ENCODE data around the gene SLC38A6. TPM values are rescaled to one million over a fixed set of nuclear protein-coding genes. Genes with fewer than 3 reads are reported as not detected.

Gene SLC38A6
- total and polyA plus RNA-seq, 2 of the 13 experiments (the other 11 are each of a cell fraction or from before 2014, with no cell fraction given) = 6.9 to 22.1 TPM

DNA sequence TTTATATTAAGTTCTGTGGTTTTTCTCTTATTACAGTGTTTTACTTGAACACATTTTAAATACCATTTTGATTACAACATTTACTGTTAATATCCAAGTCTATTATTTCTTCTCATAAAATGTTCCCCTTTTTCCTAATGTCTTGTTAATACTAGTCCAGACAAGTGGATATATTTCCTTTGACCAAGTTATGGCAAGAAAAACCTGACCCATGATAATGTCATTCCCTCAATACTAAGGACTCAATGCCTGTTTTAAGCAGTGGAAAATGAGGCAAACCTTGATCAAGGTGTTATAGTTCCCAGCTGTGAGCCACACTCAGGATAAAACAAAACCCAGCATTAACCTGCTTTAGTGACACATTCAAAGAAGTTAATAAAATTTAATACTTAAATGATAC, 12.4 kb upstream of the SLC38A6 start:
- ChIA-PET POLR2A (no interaction called here), CTCF (ENCODE audit: low intra/inter-chr PET ratio, low total read pairs) (no interaction called here)
- peaks cover 16% of the 10 kb centered on the region for H3K4me1 ChIP-seq (ENCODE audit: insufficient read depth, low read length)
- ATAC-seq (no peak), DNase-seq (ENCODE audit: low spot score) (no peak), FAIRE-seq (no peak)
- in situ Hi-C loops (cut with HindIII; ENCODE audit: extremely low pct_ligation_motif_present, low pct_unique_long_range_greater_than_20kb) (no loop called here), intact Hi-C loops (cut with micrococcal nuclease; ENCODE audit: unreplicated experiment) (no loop called here)
- no peaks in the 10 kb centered on the region for H3K79me2 ChIP-seq (ENCODE audit: insufficient read depth, low read length)
- no peak overlapping the region for H3K4me2 ChIP-seq (ENCODE audit: low read depth, low read length)
- H4K20me1 ChIP-seq (ENCODE audit: insufficient read depth, low read length) = no peaks in the 10 kb centered on the region
- H3K36me3 ChIP-seq (replicated peaks in 1 of 2; ENCODE audit: control insufficient read depth in 1 of 2, insufficient read depth in 2 of 2, low read length in 2 of 2) = no peaks in the 10 kb centered on the region
- no peak overlapping the region for H3K4me3 ChIP-seq (replicated peaks in 1 of 3; ENCODE audit: insufficient read depth in 1 of 3, low read depth in 2 of 3, low read length in 3 of 3)
- no peaks in the 10 kb centered on the region for H3K9me3 ChIP-seq (ENCODE audit: low read length)
- H3K27me3 ChIP-seq (ENCODE audit: control insufficient read depth in 1 of 2, insufficient read depth in 2 of 2, low read length in 2 of 2) = no peaks in the 10 kb centered on the region
- no peak for TF ChIP-seq NR2F6 (IDR thresholded peaks at IDR 0.05)
- no peak for TF ChIP-seq NR2F6 (CRISPR knock-in tag; IDR thresholded peaks at IDR 0.05)
- TF ChIP-seq KDM2A (CRISPR knock-in tag; IDR thresholded peaks at IDR 0.05; ENCODE audit: borderline replicate concordance, low read depth) = no peak
- no peak for TF ChIP-seq ETS1 (CRISPR knock-in tag; IDR thresholded peaks at IDR 0.05)
- TF ChIP-seq ISL2 (CRISPR knock-in tag; IDR thresholded peaks at IDR 0.05) = no peak
- TF ChIP-seq, protein P1, sequence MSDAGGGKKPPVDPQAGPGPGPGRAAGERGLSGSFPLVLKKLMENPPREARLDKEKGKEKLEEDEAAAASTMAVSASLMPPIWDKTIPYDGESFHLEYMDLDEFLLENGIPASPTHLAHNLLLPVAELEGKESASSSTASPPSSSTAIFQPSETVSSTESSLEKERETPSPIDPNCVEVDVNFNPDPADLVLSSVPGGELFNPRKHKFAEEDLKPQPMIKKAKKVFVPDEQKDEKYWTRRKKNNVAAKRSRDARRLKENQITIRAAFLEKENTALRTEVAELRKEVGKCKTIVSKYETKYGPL (CRISPR knock-in tag; IDR thresholded peaks at IDR 0.05) = no peak
- TF ChIP-seq ZNF124 (CRISPR knock-in tag; IDR thresholded peaks at IDR 0.05) = no peak
- TF ChIP-seq AHDC1 (CRISPR knock-in tag; IDR thresholded peaks at IDR 0.05; ENCODE audit: borderline replicate concordance) = no peak
- TF ChIP-seq ETV5 (CRISPR knock-in tag; IDR thresholded peaks at IDR 0.05; ENCODE audit: borderline replicate concordance) = no peak
- TF ChIP-seq BRCA1 (CRISPR knock-in tag; IDR thresholded peaks at IDR 0.05) = no peak
- TF ChIP-seq PHF5A (CRISPR knock-in tag; IDR thresholded peaks at IDR 0.05; ENCODE audit: low read depth, unreplicated experiment) = no peak
- TF ChIP-seq ZNF569 (CRISPR knock-in tag; IDR thresholded peaks at IDR 0.05; ENCODE audit: borderline replicate concordance) = no peak
- no peak for TF ChIP-seq NPAS2 (CRISPR knock-in tag; IDR thresholded peaks at IDR 0.05; ENCODE audit: borderline replicate concordance)
- no peak for TF ChIP-seq ZZZ3 (CRISPR knock-in tag; IDR thresholded peaks at IDR 0.05; ENCODE audit: borderline replicate concordance)
- no peak overlapping the region for H3K27ac ChIP-seq (ENCODE audit: extremely low read length, insufficient read depth, low read length)
- H2AFZ ChIP-seq (ENCODE audit: low read length) = no peak overlapping the region
- H3K9ac ChIP-seq (ENCODE audit: insufficient read depth, low read depth, low read length) = no peak overlapping the region
- BruUV-seq (replicated peaks) = no TSS peak

Measured in HepG2 (cell line).